DMS153 (cell line): ENCODE measurements around the gene PER3.

ENCODE experiments used
- DNase-seq: peaks from one replicate; lab custom pipeline; 2025; lab: John Stamatoyannopoulos, UW

Gene PER3

GRCh38 chr1:7838714-7839113 is 54.6 kb downstream of the PER3 start:
- no peak for DNase-seq

DNA sequence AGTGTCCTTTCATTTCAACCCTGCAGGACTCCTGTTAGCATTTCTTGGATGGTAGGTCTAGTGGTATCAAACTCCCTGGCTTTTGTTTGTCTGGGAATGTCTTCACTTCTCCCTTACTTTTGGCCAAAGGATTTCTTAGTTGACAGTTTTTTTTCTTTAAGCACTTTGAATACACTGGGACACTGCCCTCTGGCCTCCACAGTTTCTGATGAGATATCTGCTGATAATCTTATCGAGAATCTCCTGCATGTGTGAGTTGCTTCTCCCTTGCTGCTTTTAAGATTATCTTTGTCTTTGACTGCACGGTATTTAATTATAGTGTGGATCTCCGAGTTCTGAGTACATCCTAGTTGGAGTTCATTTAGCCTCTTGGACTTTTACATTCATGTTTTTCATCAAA is 55.4 kb downstream of the PER3 start:
- no peak for DNase-seq

GRCh38 chr1:7842517-7842916 is 58.4 kb downstream of the PER3 start:
- DNase-seq = no peak

DNA sequence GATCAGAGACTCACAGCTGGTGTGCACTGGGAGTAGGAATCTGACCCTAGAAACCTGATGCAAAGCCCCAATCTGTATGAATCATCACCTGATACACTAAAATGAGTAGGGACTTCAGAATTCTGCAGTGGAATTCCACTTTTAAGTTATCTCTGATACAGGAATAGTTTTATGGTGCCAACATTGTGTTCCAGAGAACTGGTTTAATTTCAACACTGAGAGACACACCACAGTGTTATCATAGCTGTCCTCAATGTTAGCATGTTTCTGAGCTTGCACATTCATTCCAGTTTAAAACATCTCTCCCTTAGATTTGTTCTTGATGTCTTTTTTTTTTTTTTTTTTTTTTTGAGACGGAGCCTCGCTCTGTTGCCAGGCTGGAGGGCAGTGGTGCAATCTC is 61.7 kb downstream of the PER3 start:
- DNase-seq = no peak

DNA sequence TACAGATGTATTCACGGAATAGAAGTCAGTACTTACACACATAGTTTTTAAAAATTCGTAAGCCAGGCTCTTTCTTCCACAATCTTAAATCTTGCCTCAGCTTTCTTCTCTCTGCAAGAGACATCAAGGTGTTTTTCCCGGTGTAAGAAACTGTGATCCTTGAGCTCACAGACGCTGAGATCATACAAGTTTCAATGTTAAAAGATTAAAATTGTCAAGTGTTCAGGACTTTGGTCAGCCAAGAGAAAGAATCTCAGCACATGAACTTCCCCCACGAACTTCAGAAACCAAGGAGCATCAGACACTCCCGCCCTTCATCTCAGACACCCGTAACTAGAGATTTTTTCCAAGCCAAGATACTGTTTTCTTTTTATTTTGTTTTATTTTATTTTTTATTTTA is 62.6 kb downstream of the PER3 start:
- DNase-seq = no peak

GRCh38 chr1:7847599-7847998 is 63.5 kb downstream of the PER3 start:
- DNase-seq = no peak

DNA sequence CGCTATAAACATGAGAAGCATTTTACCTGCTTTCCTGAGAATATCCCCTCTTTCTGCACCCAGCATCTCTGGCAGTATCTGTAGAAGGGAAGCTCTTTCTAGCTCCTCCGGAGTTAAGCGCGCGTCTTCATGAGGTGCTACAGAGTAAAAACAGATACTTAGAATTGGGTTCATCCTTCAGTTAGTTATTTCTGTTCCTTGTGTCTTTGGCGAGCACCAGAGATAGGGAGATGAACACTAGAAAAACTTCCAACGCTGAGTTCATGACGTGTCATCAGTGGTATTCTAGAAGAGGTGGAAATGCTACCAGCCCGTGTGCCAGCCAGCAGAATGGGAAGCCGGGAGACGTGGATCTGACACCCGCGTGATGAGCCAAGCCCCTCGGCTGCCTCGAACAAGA is 66.7 kb downstream of the PER3 start:
- DNase-seq = no peak

DNA sequence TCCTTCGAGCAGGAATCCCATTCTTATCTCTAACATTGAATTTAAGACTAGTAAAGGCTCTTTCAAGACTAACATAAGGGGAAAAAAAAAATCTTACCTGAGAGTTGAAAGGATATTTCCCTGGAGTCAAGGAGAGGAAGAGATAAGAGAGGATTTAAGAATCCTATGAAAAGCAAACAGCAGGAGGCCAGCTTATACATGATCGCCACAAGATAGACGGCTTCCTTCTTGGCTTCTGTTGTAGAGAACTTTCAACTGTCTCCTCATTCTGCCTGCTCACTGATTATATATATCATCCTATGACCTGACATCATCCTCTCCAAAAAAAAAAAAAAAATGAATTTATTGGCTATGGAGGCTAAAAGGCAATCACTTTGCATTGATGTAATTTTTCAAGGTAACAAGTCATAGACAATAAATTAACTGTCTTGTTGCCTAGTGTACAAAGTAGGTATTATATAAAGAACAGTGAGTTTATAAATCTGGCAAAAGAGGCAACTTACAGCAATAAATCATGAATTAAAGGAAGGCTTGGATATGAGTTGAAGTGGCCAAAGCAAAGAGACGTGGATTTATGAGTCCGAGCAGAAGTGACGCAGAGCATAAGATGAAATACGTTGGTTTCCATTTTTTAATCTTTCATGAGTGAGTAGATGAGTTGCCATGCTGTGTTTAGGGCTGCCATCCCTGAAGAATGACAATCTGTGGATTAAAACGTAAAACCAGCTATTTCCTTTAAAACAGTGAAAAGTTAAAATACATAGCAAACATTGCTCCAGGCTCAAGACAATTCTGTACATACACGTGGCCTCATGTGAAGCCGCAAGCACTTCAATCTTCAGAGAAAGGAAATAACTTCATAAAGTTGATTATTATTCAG is 69.0 kb downstream of the PER3 start, which contains the start of gene UTS2:
Gene UTS2, minus strand, starts transcription at position 262 of the 880 bp plus-strand sequence. Its CDS starts 62 bp downstream, at position 200.
- no peak for DNase-seq

- no peak for DNase-seq
These were observed 69.6 kb downstream of the PER3 start for GRCh38 chr1:7853684-7854026.

DNA sequence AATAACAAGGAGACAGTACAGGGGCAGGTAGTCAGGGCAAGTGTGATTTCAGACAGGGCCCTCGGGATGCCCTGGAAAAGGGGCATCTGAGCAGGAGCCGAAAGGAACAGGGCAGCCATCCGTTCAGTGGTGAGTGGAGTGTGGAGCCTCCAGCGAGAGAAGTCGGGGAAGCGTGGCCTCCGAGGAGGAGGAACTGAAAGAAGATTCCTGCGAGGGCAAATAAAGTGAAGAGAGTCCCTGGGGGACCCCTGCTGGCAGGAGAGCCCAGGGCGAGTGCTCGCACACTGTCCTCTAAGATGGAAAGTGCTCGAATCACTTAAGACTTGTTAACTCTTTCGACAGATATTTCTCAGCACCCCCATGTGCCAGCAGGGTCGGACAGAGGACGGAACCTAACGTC is 72.3 kb downstream of the PER3 start:
- DNase-seq = peak; percentile 12

DNA sequence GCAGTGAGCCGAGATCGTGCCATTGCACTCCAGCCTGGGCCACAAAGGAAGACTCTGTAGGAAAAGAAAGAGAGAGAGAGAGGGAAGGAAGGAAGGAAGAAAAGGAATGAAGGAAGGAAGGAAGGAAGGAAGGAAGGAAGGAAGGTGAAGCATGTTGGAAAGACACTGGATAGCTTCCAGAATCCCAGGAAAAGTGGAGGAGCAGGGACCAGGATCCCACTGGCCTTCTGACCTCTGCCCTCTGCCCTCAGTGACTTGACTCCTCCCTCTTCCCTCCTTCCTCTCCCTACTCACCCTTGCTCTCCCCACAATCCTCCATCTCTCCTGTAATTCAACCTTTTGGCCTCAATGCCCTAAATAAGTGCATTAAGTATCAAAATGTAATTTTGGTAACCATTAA is 72.9 kb downstream of the PER3 start:
- no peak for DNase-seq

- DNase-seq = no peak
These were observed 73.9 kb downstream of the PER3 start for GRCh38 chr1:7857985-7858384.

DNA sequence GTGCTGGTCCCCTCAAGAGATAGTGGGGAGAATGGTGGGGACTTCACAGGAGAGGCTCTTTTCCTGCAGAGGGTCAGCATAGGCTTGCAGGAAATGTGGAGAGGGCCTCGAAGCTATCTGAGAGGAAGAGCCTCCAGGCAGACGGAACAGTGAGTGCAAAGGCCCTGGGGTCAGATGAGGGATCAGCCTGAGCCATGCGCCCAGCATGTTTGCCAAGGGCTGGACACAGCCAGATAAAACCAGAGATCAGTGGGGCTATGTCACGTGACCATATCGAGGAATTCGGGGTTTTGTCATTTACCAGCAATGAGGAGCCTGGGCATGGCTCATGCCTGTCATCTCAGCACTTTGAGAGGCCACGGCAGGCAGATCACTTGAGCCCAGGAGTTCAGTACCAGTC is 75.3 kb downstream of the PER3 start:
- no peak for DNase-seq

- no peak for DNase-seq
These were observed 76.0 kb downstream of the PER3 start for GRCh38 chr1:7860130-7860529.

- no peak for DNase-seq
These were observed 77.4 kb downstream of the PER3 start for GRCh38 chr1:7861452-7861851.

- DNase-seq = no peak
These were observed 78.3 kb downstream of the PER3 start for GRCh38 chr1:7862211-7863060.

DNA sequence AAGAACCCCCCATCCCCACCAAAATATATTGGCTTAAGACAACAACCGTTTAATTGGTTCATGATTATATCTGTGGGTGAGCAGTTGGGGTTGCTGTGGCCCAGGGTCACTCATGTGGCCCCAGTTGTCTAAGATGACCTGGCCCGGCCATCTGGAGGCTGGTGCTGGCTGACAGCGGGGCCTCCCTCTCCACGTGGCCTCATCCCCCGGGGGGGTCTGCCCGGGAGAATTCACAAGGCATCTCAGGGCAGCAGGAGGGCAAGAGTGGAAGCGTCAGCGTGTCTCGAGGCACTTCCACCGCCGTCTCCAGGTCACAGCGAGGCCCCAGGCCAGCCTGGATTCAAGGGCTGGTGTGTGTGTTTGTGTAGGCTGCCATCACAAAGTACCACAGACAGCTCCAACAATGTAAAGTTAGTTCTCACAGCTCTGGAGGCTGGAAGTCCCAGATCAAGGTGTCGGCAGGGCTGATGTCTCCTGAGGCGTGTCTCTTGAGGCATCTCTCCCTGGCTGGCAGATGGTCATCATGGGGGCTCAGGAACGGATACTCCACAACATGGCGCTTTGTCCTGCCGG is 79.8 kb downstream of the PER3 start:
- no peak for DNase-seq

DNA sequence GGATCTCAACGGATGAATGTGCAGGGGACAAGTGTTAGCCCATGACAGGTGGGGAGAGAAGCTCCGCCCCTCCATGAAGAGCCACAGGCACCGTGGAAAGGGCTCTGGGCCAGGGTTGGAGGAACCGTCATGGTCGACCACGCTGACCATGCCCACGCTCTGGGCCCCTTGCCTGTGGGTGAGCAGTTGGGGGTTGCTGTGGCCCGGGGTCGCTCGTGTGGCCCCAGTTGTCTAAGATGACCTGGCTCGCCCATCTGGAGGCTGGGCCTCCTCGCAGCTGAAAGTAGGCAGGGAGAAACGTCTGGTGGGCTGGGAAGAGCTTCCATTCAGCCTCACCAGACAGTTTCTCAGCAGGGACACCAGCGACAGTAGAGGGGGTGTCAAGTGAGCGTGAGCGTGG is 81.9 kb downstream of the PER3 start:
- no peak for DNase-seq

GRCh38 chr1:7868070-7868780 is 84.1 kb downstream of the PER3 start:
- DNase-seq = no peak

DNA sequence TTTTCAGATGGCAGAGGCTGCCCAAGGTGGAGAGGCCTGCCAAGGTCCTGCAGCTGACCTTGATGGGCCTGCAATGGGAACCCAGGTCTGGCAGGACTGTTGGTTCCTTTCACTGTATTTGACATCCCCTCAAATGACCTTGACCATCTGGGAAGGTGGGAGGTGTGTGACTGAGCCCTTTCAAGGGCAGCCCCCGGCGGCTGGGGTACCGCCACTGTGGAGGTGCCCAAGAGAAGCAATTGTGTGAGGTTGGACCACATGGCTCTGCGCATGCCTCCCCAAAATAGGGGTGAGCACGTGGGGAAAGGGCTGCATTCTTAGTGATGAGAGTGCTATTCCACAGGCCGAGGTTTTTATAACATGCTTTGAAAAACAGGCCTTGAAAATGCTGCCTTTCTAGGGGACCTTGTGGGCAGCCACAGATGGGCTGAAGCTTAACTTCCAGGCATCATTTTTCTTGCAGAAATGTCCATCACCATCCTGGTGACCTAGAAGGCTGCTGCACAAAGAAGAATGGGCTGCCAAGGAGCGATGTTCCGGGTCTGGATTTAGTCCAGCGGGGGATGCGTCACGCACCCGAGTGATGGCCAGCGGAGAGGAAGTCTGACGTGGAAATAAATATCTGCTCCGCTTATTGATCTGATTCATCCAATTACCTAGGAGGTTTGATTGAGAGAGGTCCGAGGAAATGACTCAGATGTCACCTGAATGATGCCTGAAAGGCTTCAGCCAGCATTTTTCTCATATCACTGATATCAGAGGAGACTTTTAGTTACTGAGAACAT is 85.2 kb downstream of the PER3 start:
- no peak for DNase-seq

DNA sequence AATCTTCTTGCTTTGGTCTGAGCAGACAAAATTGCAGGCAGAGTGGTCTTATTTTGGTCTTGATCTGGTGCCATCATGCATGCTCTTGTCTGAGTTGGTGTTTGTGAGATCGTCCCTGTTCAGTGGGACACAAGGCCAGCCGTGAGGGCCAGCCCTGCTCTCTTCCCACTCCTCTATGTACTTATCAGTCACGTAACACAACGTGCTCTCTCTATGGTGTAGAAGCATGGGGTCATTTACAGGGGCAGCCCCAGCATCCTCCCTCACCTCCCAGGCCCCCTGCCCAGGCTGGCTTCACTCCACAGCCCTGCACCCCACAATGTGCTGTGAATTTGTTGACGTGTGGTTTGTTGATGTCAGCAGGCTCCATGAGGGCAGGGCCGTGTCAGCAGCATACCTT is 87.0 kb downstream of the PER3 start:
- DNase-seq = no peak
